ENCODE measurements around the gene CFAP97D2. TPM values are rescaled to one million over a fixed set of nuclear protein-coding genes. Genes with fewer than 3 reads are reported as not detected.

The CFAP97D2 gene
- total RNA-seq, 2 experiments from 2014 or later: 0.17 TPM; not detected in 1

- H3K36me3 Mint-ChIP-seq (ENCODE audit: low read depth): peaks cover 12% of the 10 kb centered on the region
- CTCF ChIA-PET: interaction anchor here (2.3 kb wide), 1 partner anchor 90 kb away, joined by 5 read pairs; no protein-coding TSS in a partner anchor
- intact Hi-C loops (cut with micrococcal nuclease): no loop called here
Measured at GRCh38 chr13:114135731-114136171, 43.3 kb upstream of the CFAP97D2 start.

GRCh38 chr13:114136576-114136975, 42.5 kb upstream of the CFAP97D2 start:
- no peak for DNase-seq
- Mint-ChIP-seq H3K4me3 (no peak overlapping the region), H3K27ac (peak overlapping the region; percentile 39), H3K9me3 (no peaks in the 10 kb centered on the region), H3K27me3 (ENCODE audit: low read depth) (no peaks in the 10 kb centered on the region), H3K4me1 (ENCODE audit: low read depth) (peaks cover 8% of the 10 kb centered on the region), H3K36me3 (ENCODE audit: low read depth) (peaks cover 4% of the 10 kb centered on the region)
- CTCF ChIA-PET: no interaction called here
- intact Hi-C loops (cut with micrococcal nuclease): no loop called here

More at GRCh38 chr13:114135731-114136171, 43.3 kb upstream of the CFAP97D2 start:
- Mint-ChIP-seq H3K27me3 (ENCODE audit: low read depth) (no peaks in the 10 kb centered on the region), H3K27ac (no peak overlapping the region), H3K4me3 (no peak overlapping the region), H3K9me3 (no peaks in the 10 kb centered on the region), H3K4me1 (ENCODE audit: low read depth) (peaks cover 8% of the 10 kb centered on the region)
- no peak for DNase-seq

GRCh38 chr13:114140131-114140905, 38.7 kb upstream of the CFAP97D2 start:
- Mint-ChIP-seq H3K36me3 (ENCODE audit: low read depth) (no peaks in the 10 kb centered on the region), H3K4me3 (no peak overlapping the region), H3K4me1 (ENCODE audit: low read depth) (peaks cover 10% of the 10 kb centered on the region), H3K9me3 (no peaks in the 10 kb centered on the region), H3K27me3 (ENCODE audit: low read depth) (no peaks in the 10 kb centered on the region), H3K27ac (peak overlapping the region; percentile 61)
- DNase-seq: peak; percentile 55
- CTCF ChIA-PET: interaction anchor here (0.6 to 1.2 kb wide), 3 partner anchors 9 to 33 kb away, joined by 3 read pairs; partner anchors contain the start of gene RASA3
- intact Hi-C loops (cut with micrococcal nuclease): loop anchor here (1.0 kb wide), 1 partner anchor 8 kb away; no protein-coding TSS in a partner anchor

- no peaks in the 10 kb centered on the region for H3K36me3 Mint-ChIP-seq (ENCODE audit: low read depth)
- no peak overlapping the region for H3K4me3 Mint-ChIP-seq
- CTCF ChIA-PET: interaction anchor here (0.9 to 1.2 kb wide), 2 partner anchors 9 to 12 kb away, joined by 3 read pairs; partner anchors contain the start of gene RASA3
- H3K4me1 Mint-ChIP-seq (ENCODE audit: low read depth): peaks cover 15% of the 10 kb centered on the region
- H3K27ac Mint-ChIP-seq: no peak overlapping the region
- DNase-seq: peak; percentile 60
- no peaks in the 10 kb centered on the region for H3K9me3 Mint-ChIP-seq
- no peaks in the 10 kb centered on the region for H3K27me3 Mint-ChIP-seq (ENCODE audit: low read depth)
- intact Hi-C loops (cut with micrococcal nuclease): loop anchor here (1.0 kb wide), 1 partner anchor 7 kb away; no protein-coding TSS in a partner anchor
Measured at GRCh38 chr13:114140906-114141250, 38.2 kb upstream of the CFAP97D2 start.

- no peak overlapping the region for H3K27ac Mint-ChIP-seq
- CTCF ChIA-PET: interaction anchor here (0.9 to 1.2 kb wide), 2 partner anchors 10 to 13 kb away, joined by 3 read pairs; partner anchors contain the start of gene RASA3
- H3K4me3 Mint-ChIP-seq: no peak overlapping the region
- intact Hi-C loops (cut with micrococcal nuclease): no loop called here
- DNase-seq: no peak
- no peaks in the 10 kb centered on the region for H3K27me3 Mint-ChIP-seq (ENCODE audit: low read depth)
- no peaks in the 10 kb centered on the region for H3K36me3 Mint-ChIP-seq (ENCODE audit: low read depth)
- H3K4me1 Mint-ChIP-seq (ENCODE audit: low read depth): peaks cover 21% of the 10 kb centered on the region
- H3K9me3 Mint-ChIP-seq: no peaks in the 10 kb centered on the region
Measured at GRCh38 chr13:114141261-114141996, 37.6 kb upstream of the CFAP97D2 start.

- CTCF ChIA-PET: interaction anchor here (1.6 kb wide), 1 partner anchor 81 kb away, joined by 6 read pairs; no protein-coding TSS in a partner anchor
- H3K36me3 Mint-ChIP-seq (ENCODE audit: low read depth): no peaks in the 10 kb centered on the region
- H3K4me3 Mint-ChIP-seq: no peak overlapping the region
- intact Hi-C loops (cut with micrococcal nuclease): no loop called here
- no peaks in the 10 kb centered on the region for H3K27me3 Mint-ChIP-seq (ENCODE audit: low read depth)
- H3K4me1 Mint-ChIP-seq (ENCODE audit: low read depth): peaks cover 28% of the 10 kb centered on the region
- DNase-seq: no peak
- no peaks in the 10 kb centered on the region for H3K9me3 Mint-ChIP-seq
- H3K27ac Mint-ChIP-seq: no peak overlapping the region
Measured at GRCh38 chr13:114142137-114142550, 36.9 kb upstream of the CFAP97D2 start.

- CTCF ChIA-PET: interaction anchor here (0.7 to 2.7 kb wide), 5 partner anchors 10 to 83 kb away, joined by 3 to 13 read pairs (median 5); partner anchors contain the start of gene RASA3
- intact Hi-C loops (cut with micrococcal nuclease): loop anchor here (1.0 kb wide), 2 partner anchors 14 to 83 kb away; no protein-coding TSS in a partner anchor
- Mint-ChIP-seq H3K27me3 (ENCODE audit: low read depth) (no peaks in the 10 kb centered on the region), H3K4me1 (ENCODE audit: low read depth) (peaks cover 30% of the 10 kb centered on the region), H3K9me3 (no peaks in the 10 kb centered on the region), H3K4me3 (no peak overlapping the region), H3K36me3 (ENCODE audit: low read depth) (no peaks in the 10 kb centered on the region), H3K27ac (no peak overlapping the region)
- peak; percentile 79 for DNase-seq
Measured at GRCh38 chr13:114142640-114143490, 36.2 kb upstream of the CFAP97D2 start.

GRCh38 chr13:114143806-114144605, 35.1 kb upstream of the CFAP97D2 start:
- peak; percentile 70 for DNase-seq
- H3K36me3 Mint-ChIP-seq (ENCODE audit: low read depth): no peaks in the 10 kb centered on the region
- H3K4me1 Mint-ChIP-seq (ENCODE audit: low read depth): peaks cover 40% of the 10 kb centered on the region
- no peak overlapping the region for H3K4me3 Mint-ChIP-seq
- H3K27ac Mint-ChIP-seq: peak overlapping the region; percentile 54
- no peaks in the 10 kb centered on the region for H3K27me3 Mint-ChIP-seq (ENCODE audit: low read depth)
- intact Hi-C loops (cut with micrococcal nuclease): loop anchor here (1.0 kb wide), 2 partner anchors 15 to 82 kb away; no protein-coding TSS in a partner anchor
- no peaks in the 10 kb centered on the region for H3K9me3 Mint-ChIP-seq
- CTCF ChIA-PET: interaction anchor here (1.0 to 2.7 kb wide), 4 partner anchors 9 to 82 kb away, joined by 3 to 13 read pairs (median 5); no protein-coding TSS in a partner anchor

GRCh38 chr13:114144606-114145244, 34.3 kb upstream of the CFAP97D2 start:
- intact Hi-C loops (cut with micrococcal nuclease): loop anchor here (5.0 kb wide), 1 partner anchor 32 kb away; no protein-coding TSS in a partner anchor
- no peaks in the 10 kb centered on the region for H3K36me3 Mint-ChIP-seq (ENCODE audit: low read depth)
- H3K9me3 Mint-ChIP-seq: no peaks in the 10 kb centered on the region
- no peak overlapping the region for H3K4me3 Mint-ChIP-seq
- H3K4me1 Mint-ChIP-seq (ENCODE audit: low read depth): peaks cover 48% of the 10 kb centered on the region
- no peak overlapping the region for H3K27ac Mint-ChIP-seq
- CTCF ChIA-PET: interaction anchor here (0.9 to 2.7 kb wide), 4 partner anchors 17 to 92 kb away, joined by 4 to 13 read pairs (median 5); no protein-coding TSS in a partner anchor
- DNase-seq: no peak
- no peaks in the 10 kb centered on the region for H3K27me3 Mint-ChIP-seq (ENCODE audit: low read depth)

GRCh38 chr13:114145256-114145655, 33.8 kb upstream of the CFAP97D2 start:
- Mint-ChIP-seq H3K36me3 (ENCODE audit: low read depth) (no peaks in the 10 kb centered on the region), H3K4me3 (no peak overlapping the region), H3K4me1 (ENCODE audit: low read depth) (peaks cover 53% of the 10 kb centered on the region), H3K9me3 (no peaks in the 10 kb centered on the region), H3K27me3 (ENCODE audit: low read depth) (no peaks in the 10 kb centered on the region), H3K27ac (peak overlapping the region; percentile 11)
- CTCF ChIA-PET: interaction anchor here (0.9 to 2.7 kb wide), 4 partner anchors 17 to 91 kb away, joined by 4 to 13 read pairs (median 5); no protein-coding TSS in a partner anchor
- intact Hi-C loops (cut with micrococcal nuclease): loop anchor here (5.0 kb wide), 1 partner anchor 33 kb away; no protein-coding TSS in a partner anchor
- no peak for DNase-seq

Data from activated naive CD4-positive, alpha-beta T cell treated with anti-CD3 and anti-CD28 coated beads for 36 hours (primary cell).